GM12878 (cell line): ENCODE results near the gene TMED5. TPM values are rescaled to one million over a fixed set of nuclear protein-coding genes. Genes with fewer than 3 reads are reported as not detected.
"Not testable (repeated sequence)": the region's sequence is repeated elsewhere in the genome, so short reads cannot be mapped to it uniquely, and the experiment has no call there.

Experiments
- ATAC-seq: fragments of 200-7000 bp; cut with Tn5 transposase; 3 replicates; pipeline ENCODE4 v1.9.1; 2020; ENCODE audit warnings: mild to moderate bottlenecking, moderate library complexity
- BruUV-seq: library from RNA; stranded (reverse); fragments of 400-500 nt; replicated peaks from 2 replicates; lab custom pipeline; 2021; lab: Mats Ljungman, UMichigan
- CTCF ChIA-PET: fragments of 300-600 bp; sonication (Branson Sonifier 250); formaldehyde crosslinking; extraction: SDS; loops from one replicate; lab custom pipeline; 2021; ENCODE audit warnings: inconsistent platforms; lab: Yijun Ruan, JAX
- POLR2A ChIA-PET: fragments of 350-600 bp; formaldehyde crosslinking; extraction: SDS; loops from one replicate; lab custom pipeline; 2021; ENCODE audit warnings: inconsistent platforms; lab: Charles Lee
- RAD21 ChIA-PET: fragments of 300-600 bp; sonication (Branson Sonifier 250); formaldehyde crosslinking; loops from one replicate; lab custom pipeline; 2023; ENCODE audit warnings: antibody characterized with exemption; ENCODE audit not compliant: unreplicated experiment; lab: Charles Lee
- SMC1A ChIA-PET: fragments of 300-600 bp; sonication (Branson Sonifier 250); formaldehyde crosslinking; loops from one replicate; lab custom pipeline; 2023; ENCODE audit not compliant: unreplicated experiment, uncharacterized antibody; lab: Charles Lee
- DNase-seq: peaks from one replicate; pipeline ENCODE4 v3.0.0-alpha.2; 2011; ENCODE audit warnings: low read depth, low spot score
- FAIRE-seq: peaks from 3 replicates; lab custom pipeline; 2011; peaks lifted over from hg19 to GRCh38; lab: Jason Lieb, UNC
- H2AFZ ChIP-seq: 2 replicates; pipeline ENCODE4 v1.6.0; 2011; ENCODE audit warnings: low read depth, low read length, control low read depth; ENCODE audit not compliant: control insufficient read depth
- H3K27ac ChIP-seq: 2 replicates; pipeline ENCODE4 v1.5.1; 2011; ENCODE audit warnings: control low read depth; ENCODE audit not compliant: control insufficient read depth, insufficient read depth
- H3K27me3 ChIP-seq, 2 experiments: replicated peaks in 1 of 2; 2 replicates each; pipeline versions ENCODE4 v1.6.0 to v1.6.1; 2011; ENCODE audit warnings: low read length in 1 of 2; ENCODE audit not compliant: control insufficient read depth in 2 of 2, insufficient read depth in 2 of 2
- H3K36me3 ChIP-seq, 2 experiments: 2 replicates each; pipeline ENCODE4 v1.5.1; 2011; ENCODE audit warnings: low read length in 1 of 2; ENCODE audit not compliant: control insufficient read depth in 2 of 2, insufficient read depth in 2 of 2
- H3K4me1 ChIP-seq: 2 replicates; pipeline ENCODE4 v1.6.1; 2011; ENCODE audit warnings: mild to moderate bottlenecking, low read length, moderate library complexity, mixed read lengths; ENCODE audit not compliant: control insufficient read depth, insufficient read depth
- H3K4me2 ChIP-seq: 2 replicates; pipeline ENCODE4 v1.6.0; 2011; ENCODE audit warnings: control low read depth; ENCODE audit not compliant: control insufficient read depth, insufficient read depth
- H3K4me3 ChIP-seq: fragments of 200-600 bp; sonication (generic); 2 replicates; pipeline ENCODE4 v1.5.1; 2016
- H3K79me2 ChIP-seq: 2 replicates; pipeline ENCODE4 v1.6.0; 2011; ENCODE audit warnings: low read length; ENCODE audit not compliant: control insufficient read depth, insufficient read depth
- H3K9ac ChIP-seq: 2 replicates; pipeline ENCODE4 v1.8.0; 2011; ENCODE audit warnings: low read length, control low read depth, mixed read lengths; ENCODE audit not compliant: control insufficient read depth, insufficient read depth
- H3K9me3 ChIP-seq: replicated peaks from 3 replicates; pipeline ENCODE4 v1.5.1; 2011; ENCODE audit warnings: mild to moderate bottlenecking, low read length; ENCODE audit not compliant: control insufficient read depth, insufficient read depth
- H4K20me1 ChIP-seq: 2 replicates; pipeline ENCODE4 v1.6.0; 2011; ENCODE audit not compliant: control insufficient read depth, insufficient read depth
- NBN ChIP-seq: fragments of 450-650 bp; IDR thresholded peaks from 2 replicates; pipeline ENCODE4 v1.6.1; 2016
- POLR2AphosphoS5 ChIP-seq: IDR thresholded peaks from 2 replicates; pipeline ENCODE4 v1.6.1; 2011; ENCODE audit warnings: mild to moderate bottlenecking, low read length, inconsistent platforms
- WGBS: methylation state at CpG from one replicate; pipeline ENCODE4 v1.1.6; 2016; ENCODE audit warnings: low lambda C conversion rate; ENCODE audit not compliant: insufficient replicate concordance, insufficient coverage; ENCODE audit errors: missing lambda C conversion rate; 5-methylcytosine and 5-hydroxymethylcytosine counted together
- in situ Hi-C: fragments of 300-500 bp; cut with MboI; formaldehyde crosslinking; loops from 9 replicates; pipeline ENCODE4 v1.14.3; 2018; ENCODE audit warnings: mixed read lengths
- intact Hi-C: fragments of 100-400 bp; cut with micrococcal nuclease; formaldehyde crosslinking; loops from one replicate; pipeline ENCODE4 v1.14.2; 2022; ENCODE audit not compliant: unreplicated experiment
- polyA plus RNA-seq, 11 experiments: library from polyadenylated mRNA; depleted of rRNA in 4 of 11; unstranded in 6 of 11; stranded (reverse) in 5 of 11; fragments of >200 nt; fragmentation: Nextera tagmentation in 4 of 11; fragmentation: Illumina TruSeq in 1 of 11; extraction: Ambion mirVana in 4 of 11; extraction: Trizol in 1 of 11; gene quantifications; 1 replicate in 1 of 11; 2 replicates in 10 of 11; pipeline versions ENCODE4 v1.2.1 to v1.2.3, GENCODE V29; 2011 to 2016; ENCODE audit warnings: inconsistent platforms in 2 of 11, missing spikeins in 2 of 11, low read depth in 1 of 11
- total RNA-seq, 4 experiments: library from RNA; depleted of rRNA in 3 of 4; stranded (reverse); fragments of >200 nt in 3 of 4; fragmentation: Illumina TruSeq in 1 of 4; extraction: Trizol in 1 of 4; gene quantifications; 2 replicates each; pipeline versions ENCODE4 v1.2.1 to v1.2.3, GENCODE V29; 2013 to 2021

The TMED5 gene
- total and polyA plus RNA-seq, 10 of the 15 experiments (the other 5 are each of a cell fraction or from before 2014, with no cell fraction given), result 18.5 to 80.6 (median 54.0) TPM

- Histone ChIP-seq H3K36me3 (peaks cover 2 to 6% of the 10 kb centered on the region in 2 experiments), H3K9me3 (peaks cover 2% of the 10 kb centered on the region; the same call in 2 of the 3 replicates), H3K4me1 (peaks cover 4% of the 10 kb centered on the region; the same call in 1 of the 2 replicates), H3K4me3 (no peak overlapping the region), H3K79me2 (no peaks in the 10 kb centered on the region), H2AFZ (no peak overlapping the region), H3K27ac (no peak overlapping the region), H3K27me3 (no peaks in the 10 kb centered on the region), H3K9ac (no peak overlapping the region), H4K20me1 (no peaks in the 10 kb centered on the region), H3K4me2 (no peak overlapping the region)
- BruUV-seq, result no TSS peak
- DNase-seq (no peak), ATAC-seq (no peak), FAIRE-seq (no peak)
- 98% methylated on average over 3 of the region's 3 CpGs for WGBS
- POLR2A ChIA-PET, result interaction anchor here (1.1 to 1.2 kb wide), 3 partner anchors 12 to 136 kb away, joined by 3 to 5 read pairs (median 3); no protein-coding TSS in a partner anchor
- RAD21 ChIA-PET, result interaction anchor here (1.2 to 1.5 kb wide), 2 partner anchors 140 to 142 kb away, joined by 5 to 7 read pairs; no protein-coding TSS in a partner anchor
- in situ Hi-C loops, result no loop called here
- CTCF ChIA-PET, result interaction anchor here (0.6 to 1.6 kb wide), 8 partner anchors 10 to 336 kb away, joined by 3 to 6 read pairs (median 4); partner anchors contain the start of gene MTF2
- SMC1A ChIA-PET, result interaction anchor here (0.9 to 1.3 kb wide), 3 partner anchors 10 to 37 kb away, joined by 3 read pairs; no protein-coding TSS in a partner anchor
- TF ChIP-seq NBN (no peak), POLR2AphosphoS5 (no peak)
- intact Hi-C loops, result no loop called here
These were observed 41.7 kb upstream of the TMED5 start for GRCh38 chr1:93221913-93222312.

DNA sequence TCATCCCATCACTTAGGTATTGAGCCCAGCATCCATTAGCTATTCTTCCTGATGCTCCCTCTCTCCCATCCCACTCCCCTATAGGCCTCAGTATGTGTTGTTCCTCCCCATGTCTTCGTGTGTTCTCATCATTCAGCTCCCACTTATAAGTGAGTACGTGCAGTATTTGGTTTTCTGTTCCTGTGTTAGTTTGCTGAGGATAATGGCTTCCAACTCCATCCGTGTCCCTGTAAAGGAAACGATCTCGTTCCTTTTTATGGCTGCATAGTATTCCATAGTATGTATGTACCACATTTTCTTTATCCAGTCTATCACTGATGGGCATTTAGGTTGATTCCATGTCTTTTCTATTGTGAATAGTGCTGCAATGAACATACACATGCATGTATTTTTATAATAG lies 40.5 kb upstream of the TMED5 start:
- ChIA-PET RAD21 (interaction anchor here (0.6 kb wide), 1 partner anchor 203 kb away, joined by 3 read pairs; no protein-coding TSS in a partner anchor), POLR2A (interaction anchor here (0.6 kb wide), 1 partner anchor 135 kb away, joined by 3 read pairs; no protein-coding TSS in a partner anchor), CTCF (interaction anchor here (1.0 kb wide), 1 partner anchor 141 kb away, joined by 5 read pairs; no protein-coding TSS in a partner anchor)
- H3K9ac ChIP-seq, intact Hi-C loops, ATAC-seq, H3K4me2 ChIP-seq, DNase-seq, H3K79me2 ChIP-seq, H4K20me1 ChIP-seq, H3K27ac ChIP-seq, H3K9me3 ChIP-seq, H3K4me3 ChIP-seq, H3K27me3 ChIP-seq, FAIRE-seq, H3K4me1 ChIP-seq, BruUV-seq, SMC1A ChIA-PET, in situ Hi-C loops, H2AFZ ChIP-seq: not testable (repeated sequence)
- peaks cover 2 to 13% of the 10 kb centered on the region in 2 experiments for H3K36me3 ChIP-seq
- 99% methylated on average over 5 of the region's 5 CpGs for WGBS
